HEK293 (cell line): ENCODE results near the gene TPSG1.

ENCODE experiments used
- BCL11A ChIP-seq: fragments of 450-650 bp; formaldehyde crosslinking; IDR thresholded peaks from 2 replicates; pipeline ENCODE4 v1.5.1; 2016; ENCODE audit warnings: low read depth, missing biosample characterization, missing genetic modification characterization
- BCL11B ChIP-seq: fragments of 450-650 bp; formaldehyde crosslinking; IDR thresholded peaks from 2 replicates; pipeline ENCODE4 v1.5.1; 2016; ENCODE audit warnings: low read depth, missing biosample characterization, missing genetic modification characterization
- GLIS1 ChIP-seq: fragments of 450-650 bp; formaldehyde crosslinking; IDR thresholded peaks from 2 replicates; pipeline ENCODE4 v1.5.1; 2016; ENCODE audit warnings: missing biosample characterization, missing genetic modification characterization
- PRDM1 ChIP-seq: fragments of 450-650 bp; formaldehyde crosslinking; IDR thresholded peaks from 2 replicates; pipeline ENCODE4; 2016; ENCODE audit warnings: missing biosample characterization, missing genetic modification characterization
- SP7 ChIP-seq: fragments of 450-650 bp; formaldehyde crosslinking; IDR thresholded peaks from 2 replicates; pipeline ENCODE4 v1.5.1; 2016; ENCODE audit warnings: missing biosample characterization, missing genetic modification characterization
- ZBTB44 ChIP-seq: fragments of 450-650 bp; IDR thresholded peaks from 2 replicates; pipeline ENCODE4 v1.5.1; 2018; ENCODE audit warnings: missing biosample characterization, mild to moderate bottlenecking, missing genetic modification characterization
- ZBTB6 ChIP-seq: fragments of 450-650 bp; formaldehyde crosslinking; IDR thresholded peaks from 2 replicates; pipeline ENCODE4 v1.5.1; 2017; ENCODE audit warnings: missing biosample characterization, missing genetic modification characterization
- ZEB2 ChIP-seq: fragments of 450-650 bp; formaldehyde crosslinking; IDR thresholded peaks from 2 replicates; pipeline ENCODE4 v1.5.1; 2016; ENCODE audit warnings: missing biosample characterization, missing genetic modification characterization
- ZNF174 ChIP-seq: fragments of 450-650 bp; formaldehyde crosslinking; IDR thresholded peaks from 2 replicates; pipeline ENCODE4 v1.5.0; 2017; ENCODE audit warnings: missing biosample characterization, mild to moderate bottlenecking, missing genetic modification characterization
- ZNF184 ChIP-seq: fragments of 450-650 bp; IDR thresholded peaks from 2 replicates; pipeline ENCODE4 v1.5.1; 2018; ENCODE audit warnings: missing biosample characterization, mild to moderate bottlenecking, missing genetic modification characterization
- ZNF2 ChIP-seq: fragments of 450-650 bp; formaldehyde crosslinking; IDR thresholded peaks from 2 replicates; pipeline ENCODE4 v1.5.1; 2016; ENCODE audit warnings: missing biosample characterization, missing genetic modification characterization
- ZNF221 ChIP-seq: fragments of 450-650 bp; formaldehyde crosslinking; IDR thresholded peaks from 2 replicates; pipeline ENCODE4 v1.5.1; 2017; ENCODE audit warnings: missing biosample characterization, missing genetic modification characterization, borderline replicate concordance
- ZNF24 ChIP-seq: fragments of 450-650 bp; formaldehyde crosslinking; IDR thresholded peaks from 2 replicates; pipeline ENCODE4 v1.5.1; 2016; ENCODE audit warnings: missing biosample characterization, missing genetic modification characterization
- ZNF350 ChIP-seq: fragments of 450-650 bp; formaldehyde crosslinking; IDR thresholded peaks from 2 replicates; pipeline ENCODE4 v1.5.0; 2017; ENCODE audit warnings: missing biosample characterization, mild to moderate bottlenecking, missing genetic modification characterization
- ZNF394 ChIP-seq: fragments of 450-650 bp; formaldehyde crosslinking; IDR thresholded peaks from 2 replicates; pipeline ENCODE4 v1.5.1; 2016; ENCODE audit warnings: missing biosample characterization, missing genetic modification characterization, mild to moderate bottlenecking, moderate library complexity, borderline replicate concordance
- ZNF473 ChIP-seq: fragments of 450-650 bp; formaldehyde crosslinking; IDR thresholded peaks from 2 replicates; pipeline ENCODE4 v1.5.1; 2017; ENCODE audit warnings: missing biosample characterization, missing genetic modification characterization
- ZNF529 ChIP-seq: fragments of 450-650 bp; formaldehyde crosslinking; IDR thresholded peaks from 2 replicates; pipeline ENCODE4 v1.5.1; 2017; ENCODE audit warnings: missing genetic modification characterization, missing biosample characterization; ENCODE audit not compliant: insufficient replicate concordance
- ZNF561 ChIP-seq: fragments of 450-650 bp; IDR thresholded peaks from 2 replicates; pipeline ENCODE4 v1.5.1; 2018; ENCODE audit warnings: missing biosample characterization, missing genetic modification characterization, borderline replicate concordance
- ZNF596 ChIP-seq: fragments of 450-650 bp; IDR thresholded peaks from 2 replicates; pipeline ENCODE4 v1.5.0; 2018; ENCODE audit warnings: missing biosample characterization, mild to moderate bottlenecking, missing genetic modification characterization, moderate library complexity
- ZNF610 ChIP-seq: fragments of 450-650 bp; formaldehyde crosslinking; IDR thresholded peaks from 2 replicates; pipeline ENCODE4 v1.5.1; 2016; ENCODE audit warnings: missing biosample characterization, missing genetic modification characterization, borderline replicate concordance
- ZNF629 ChIP-seq: fragments of 450-650 bp; formaldehyde crosslinking; IDR thresholded peaks from 2 replicates; pipeline ENCODE4 v1.5.1; 2017; ENCODE audit warnings: missing biosample characterization, missing genetic modification characterization
- ZNF660 ChIP-seq: fragments of 450-650 bp; IDR thresholded peaks from 2 replicates; pipeline ENCODE4 v1.5.1; 2018; ENCODE audit warnings: missing biosample characterization, mild to moderate bottlenecking, missing genetic modification characterization
- ZNF76 ChIP-seq: fragments of 450-650 bp; formaldehyde crosslinking; IDR thresholded peaks from 2 replicates; pipeline ENCODE4; 2016; ENCODE audit warnings: low read depth, missing biosample characterization, missing genetic modification characterization, borderline replicate concordance
- ZNF768 ChIP-seq: fragments of 450-650 bp; formaldehyde crosslinking; IDR thresholded peaks from 2 replicates; pipeline ENCODE4 v1.5.1; 2018; ENCODE audit warnings: missing biosample characterization, mild to moderate bottlenecking, missing genetic modification characterization
- ZNF776 ChIP-seq: fragments of 450-650 bp; formaldehyde crosslinking; IDR thresholded peaks from 2 replicates; pipeline ENCODE4 v1.5.0; 2017; ENCODE audit warnings: missing biosample characterization, missing genetic modification characterization, borderline replicate concordance
- ZSCAN30 ChIP-seq: fragments of 450-650 bp; IDR thresholded peaks from 2 replicates; pipeline ENCODE4 v1.5.1; 2018; ENCODE audit warnings: missing biosample characterization, mild to moderate bottlenecking, missing genetic modification characterization, moderate library complexity
- ZXDB ChIP-seq: fragments of 450-650 bp; formaldehyde crosslinking; IDR thresholded peaks from 2 replicates; pipeline ENCODE4 v1.5.1; 2016; ENCODE audit warnings: missing biosample characterization, missing genetic modification characterization
- TF ChIP-seq, protein P1 (sequence below): fragments of 450-650 bp; formaldehyde crosslinking; IDR thresholded peaks from 2 replicates; pipeline ENCODE4 v1.5.1; 2016; ENCODE audit warnings: missing biosample characterization, missing genetic modification characterization
- TF ChIP-seq, protein P2 (sequence below): fragments of 450-650 bp; formaldehyde crosslinking; IDR thresholded peaks from 2 replicates; pipeline ENCODE4 v1.5.1; 2017; ENCODE audit warnings: missing biosample characterization, missing genetic modification characterization
- TF ChIP-seq, protein P3 (sequence below): fragments of 450-650 bp; formaldehyde crosslinking; optimal IDR thresholded peaks from 2 replicates; pipeline ENCODE3; 2016; ENCODE audit warnings: missing biosample characterization, mild to moderate bottlenecking, missing genetic modification characterization

Gene TPSG1

DNA sequence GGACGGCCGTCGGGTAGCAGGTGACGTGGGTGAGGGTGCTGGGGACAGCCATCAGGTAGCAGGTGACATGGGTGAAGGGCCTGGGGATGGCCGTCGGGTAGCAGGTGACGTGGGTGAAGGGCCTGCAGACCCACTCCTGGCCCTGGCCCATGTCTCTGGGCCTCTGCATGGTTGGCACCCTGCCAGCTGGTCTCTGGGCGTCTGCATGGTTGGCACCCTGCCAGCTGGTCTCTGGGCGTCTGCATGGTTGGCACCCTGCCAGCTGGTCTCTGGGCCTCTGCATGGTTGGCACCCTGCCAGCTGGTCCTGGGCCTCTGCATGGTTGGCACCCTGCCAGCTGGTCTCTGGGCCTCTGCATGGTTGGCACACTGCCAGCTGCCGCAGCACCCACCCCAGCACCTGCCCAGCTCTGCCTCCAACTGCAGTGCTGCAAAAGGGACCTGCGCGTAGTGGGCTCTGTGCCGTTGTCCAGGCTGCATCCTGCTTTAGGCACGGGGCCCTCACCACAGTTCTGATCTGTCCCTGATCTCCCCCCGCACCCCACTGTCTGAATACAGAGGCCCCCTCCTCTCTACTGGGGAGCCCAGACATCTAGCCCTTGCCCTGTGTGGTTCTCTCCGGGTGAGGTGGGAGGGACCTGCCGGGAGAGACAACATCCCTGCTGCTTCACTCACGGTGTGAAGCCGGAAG, 46.8 kb upstream of the TPSG1 start (continued):
- TF ChIP-seq GLIS1 (peak; percentile 81), ZNF350 (tag by site-specific recombination) (peak; percentile 99), ZNF2 (peak; percentile 65; the same call in 1 of the 2 replicates), ZNF776 (tag by site-specific recombination) (peak; percentile 100), ZXDB (peak; percentile 79; the same call in 1 of the 2 replicates), ZNF529 (tag by site-specific recombination) (peak; percentile 93), ZNF24 (peak; percentile 80; the same call in 1 of the 2 replicates), ZBTB6 (tag by site-specific recombination) (0 out of 2 replicates have a peak, but pooled peaks have one; percentile 57), BCL11A (tag by site-specific recombination) (peak; percentile 31; the same call in 1 of the 2 replicates), ZNF768 (tag by site-specific recombination) (peak; percentile 96; the same call in 1 of the 2 replicates), ZNF394 (tag by site-specific recombination) (peak; percentile 60; the same call in 1 of the 2 replicates), PRDM1 (tag by site-specific recombination) (peak; percentile 42; the same call in 1 of the 2 replicates), ZNF221 (tag by site-specific recombination) (peak; percentile 99; the same call in 1 of the 2 replicates), ZNF610 (tag by site-specific recombination) (peak; percentile 70; the same call in 1 of the 2 replicates), ZNF174 (tag by site-specific recombination) (peak; percentile 100), ZNF629 (tag by site-specific recombination) (peak; percentile 85), ZNF473 (tag by site-specific recombination) (peak; percentile 100), BCL11B (tag by site-specific recombination) (peak; percentile 65; the same call in 1 of the 2 replicates), ZNF184 (peak; percentile 100), SP7 (tag by site-specific recombination) (peak; percentile 82), ZBTB44 (tag by site-specific recombination) (peak; percentile 100), ZNF660 (peak; percentile 100), ZNF76 (tag by site-specific recombination) (peak; percentile 55; the same call in 1 of the 2 replicates), ZEB2 (tag by site-specific recombination) (peak; percentile 87), ZSCAN30 (tag by site-specific recombination) (peak; percentile 99), ZNF561 (tag by site-specific recombination) (peak; percentile 100), ZNF596 (tag by site-specific recombination) (peak; percentile 86)
- TF ChIP-seq, protein P1, sequence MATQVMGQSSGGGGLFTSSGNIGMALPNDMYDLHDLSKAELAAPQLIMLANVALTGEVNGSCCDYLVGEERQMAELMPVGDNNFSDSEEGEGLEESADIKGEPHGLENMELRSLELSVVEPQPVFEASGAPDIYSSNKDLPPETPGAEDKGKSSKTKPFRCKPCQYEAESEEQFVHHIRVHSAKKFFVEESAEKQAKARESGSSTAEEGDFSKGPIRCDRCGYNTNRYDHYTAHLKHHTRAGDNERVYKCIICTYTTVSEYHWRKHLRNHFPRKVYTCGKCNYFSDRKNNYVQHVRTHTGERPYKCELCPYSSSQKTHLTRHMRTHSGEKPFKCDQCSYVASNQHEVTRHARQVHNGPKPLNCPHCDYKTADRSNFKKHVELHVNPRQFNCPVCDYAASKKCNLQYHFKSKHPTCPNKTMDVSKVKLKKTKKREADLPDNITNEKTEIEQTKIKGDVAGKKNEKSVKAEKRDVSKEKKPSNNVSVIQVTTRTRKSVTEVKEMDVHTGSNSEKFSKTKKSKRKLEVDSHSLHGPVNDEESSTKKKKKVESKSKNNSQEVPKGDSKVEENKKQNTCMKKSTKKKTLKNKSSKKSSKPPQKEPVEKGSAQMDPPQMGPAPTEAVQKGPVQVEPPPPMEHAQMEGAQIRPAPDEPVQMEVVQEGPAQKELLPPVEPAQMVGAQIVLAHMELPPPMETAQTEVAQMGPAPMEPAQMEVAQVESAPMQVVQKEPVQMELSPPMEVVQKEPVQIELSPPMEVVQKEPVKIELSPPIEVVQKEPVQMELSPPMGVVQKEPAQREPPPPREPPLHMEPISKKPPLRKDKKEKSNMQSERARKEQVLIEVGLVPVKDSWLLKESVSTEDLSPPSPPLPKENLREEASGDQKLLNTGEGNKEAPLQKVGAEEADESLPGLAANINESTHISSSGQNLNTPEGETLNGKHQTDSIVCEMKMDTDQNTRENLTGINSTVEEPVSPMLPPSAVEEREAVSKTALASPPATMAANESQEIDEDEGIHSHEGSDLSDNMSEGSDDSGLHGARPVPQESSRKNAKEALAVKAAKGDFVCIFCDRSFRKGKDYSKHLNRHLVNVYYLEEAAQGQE (tag by site-specific recombination) = peak; percentile 20; the same call in 1 of the 2 replicates
- TF ChIP-seq, protein P2, sequence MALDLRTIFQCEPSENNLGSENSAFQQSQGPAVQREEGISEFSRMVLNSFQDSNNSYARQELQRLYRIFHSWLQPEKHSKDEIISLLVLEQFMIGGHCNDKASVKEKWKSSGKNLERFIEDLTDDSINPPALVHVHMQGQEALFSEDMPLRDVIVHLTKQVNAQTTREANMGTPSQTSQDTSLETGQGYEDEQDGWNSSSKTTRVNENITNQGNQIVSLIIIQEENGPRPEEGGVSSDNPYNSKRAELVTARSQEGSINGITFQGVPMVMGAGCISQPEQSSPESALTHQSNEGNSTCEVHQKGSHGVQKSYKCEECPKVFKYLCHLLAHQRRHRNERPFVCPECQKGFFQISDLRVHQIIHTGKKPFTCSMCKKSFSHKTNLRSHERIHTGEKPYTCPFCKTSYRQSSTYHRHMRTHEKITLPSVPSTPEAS (tag by site-specific recombination) = peak; percentile 71
- TF ChIP-seq, protein P3, sequence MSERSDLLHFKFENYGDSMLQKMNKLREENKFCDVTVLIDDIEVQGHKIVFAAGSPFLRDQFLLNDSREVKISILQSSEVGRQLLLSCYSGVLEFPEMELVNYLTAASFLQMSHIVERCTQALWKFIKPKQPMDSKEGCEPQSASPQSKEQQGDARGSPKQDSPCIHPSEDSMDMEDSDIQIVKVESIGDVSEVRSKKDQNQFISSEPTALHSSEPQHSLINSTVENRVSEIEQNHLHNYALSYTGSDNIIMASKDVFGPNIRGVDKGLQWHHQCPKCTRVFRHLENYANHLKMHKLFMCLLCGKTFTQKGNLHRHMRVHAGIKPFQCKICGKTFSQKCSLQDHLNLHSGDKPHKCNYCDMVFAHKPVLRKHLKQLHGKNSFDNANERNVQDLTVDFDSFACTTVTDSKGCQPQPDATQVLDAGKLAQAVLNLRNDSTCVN = peak; percentile 59
